SJSA1 (cell line): ENCODE results near the gene ZFYVE28. TPM values are rescaled to one million over a fixed set of nuclear protein-coding genes. Genes with fewer than 3 reads are reported as not detected.

ENCODE experiments used
- DNase-seq, 2 experiments: peaks; one replicate each; pipeline ENCODE4 v3.0.0-alpha.2; 2015 to 2020; ENCODE audit warnings: low spot score in 2 of 2, low read depth in 1 of 2
- H3K27ac ChIP-seq: fragments of 250-450 bp; sonication (Bioruptor Pico); 2 replicates; pipeline ENCODE4 v1.5.1; 2020; ENCODE audit warnings: mild to moderate bottlenecking, moderate library complexity
- H3K27me3 ChIP-seq: fragments of 250-450 bp; sonication (Bioruptor Pico); replicated peaks from 2 replicates; pipeline ENCODE4 v1.5.1; 2020; ENCODE audit warnings: mild to moderate bottlenecking, moderate library complexity
- H3K36me3 ChIP-seq: fragments of 250-450 bp; sonication (Bioruptor Pico); 2 replicates; pipeline ENCODE4 v1.5.1; 2020; ENCODE audit warnings: mild to moderate bottlenecking
- H3K4me1 ChIP-seq: fragments of 250-450 bp; sonication (Bioruptor Pico); replicated peaks from 2 replicates; pipeline ENCODE4 v1.6.1; 2021; ENCODE audit warnings: mild to moderate bottlenecking
- H3K4me3 ChIP-seq: fragments of 250-450 bp; sonication (Bioruptor Pico); 2 replicates; pipeline ENCODE4 v1.5.1; 2020; ENCODE audit warnings: mild to moderate bottlenecking
- H3K9me3 ChIP-seq: fragments of 250-450 bp; sonication (Bioruptor Pico); replicated peaks from 2 replicates; pipeline ENCODE4 v1.5.1; 2020; ENCODE audit warnings: mild to moderate bottlenecking
- total RNA-seq: library from RNA; depleted of rRNA; stranded (reverse); fragments of >200 nt; shearing (Covaris generic); gene quantifications from 2 replicates; pipeline ENCODE4 v1.2.3, GENCODE V29; 2014

ZFYVE28 gene
- total RNA-seq, 1 experiment from 2014 or later, result 0.11 TPM

DNA sequence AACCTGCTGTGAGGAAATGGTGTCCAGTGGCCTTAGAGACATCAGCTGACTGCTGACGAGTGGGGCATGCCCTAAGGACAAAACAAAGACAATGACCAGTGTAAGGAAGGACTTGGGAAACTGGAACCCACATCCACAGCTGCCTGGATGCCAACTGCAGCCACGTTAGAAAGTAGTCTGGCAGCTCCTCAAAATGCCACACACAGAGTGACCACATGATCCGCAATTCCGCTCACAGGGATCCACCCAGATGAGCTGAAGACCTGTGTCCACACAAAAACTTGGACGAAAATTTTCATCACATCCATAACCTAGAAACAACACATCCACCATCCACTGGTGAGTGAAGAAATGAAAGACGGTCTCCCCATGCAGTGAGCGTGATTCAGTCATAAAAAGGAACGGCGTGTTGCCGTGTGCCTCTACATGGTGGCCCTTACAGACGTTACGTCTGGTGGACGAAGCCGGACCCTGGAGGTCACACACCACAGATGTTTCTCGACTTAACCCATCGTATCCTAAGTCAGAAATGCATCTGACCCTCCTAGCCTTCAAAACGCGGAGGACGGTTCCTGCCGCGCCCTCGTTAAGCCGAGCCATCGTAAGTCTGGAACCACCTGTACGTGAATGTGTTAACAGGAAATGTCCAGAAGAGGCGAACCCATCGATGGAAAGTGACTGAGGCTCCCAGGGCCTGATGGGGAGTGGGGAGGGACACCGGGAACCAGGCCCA lies 115.9 kb downstream of the ZFYVE28 start:
- no peaks in the 10 kb centered on the region for H3K4me1 ChIP-seq
- H3K9me3 ChIP-seq, result no peaks in the 10 kb centered on the region
- H3K4me3 ChIP-seq, result no peak overlapping the region
- no peaks in the 10 kb centered on the region for H3K27me3 ChIP-seq
- no peak for DNase-seq
- H3K36me3 ChIP-seq, result no peaks in the 10 kb centered on the region
- no peak overlapping the region for H3K27ac ChIP-seq

DNA sequence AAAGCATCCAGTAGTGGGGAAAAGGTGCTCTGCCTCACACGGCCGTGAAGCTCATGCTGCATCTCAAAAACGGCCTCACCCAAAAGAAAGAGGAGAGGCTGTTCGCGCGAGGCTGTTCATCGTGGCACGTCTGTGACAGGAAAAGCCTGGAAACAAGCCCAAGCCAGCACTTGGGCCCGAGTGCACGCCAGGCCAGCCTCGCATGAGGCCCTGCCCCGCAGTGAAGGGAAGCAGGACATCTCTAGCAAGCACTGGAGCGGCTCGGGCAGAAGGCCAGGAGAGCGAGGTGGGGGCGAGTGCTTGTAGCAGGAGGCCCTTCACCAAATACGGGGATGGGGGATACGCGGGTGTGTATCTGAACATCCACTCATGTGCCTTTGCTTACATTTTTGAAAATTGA lies 116.6 kb downstream of the ZFYVE28 start:
- Histone ChIP-seq H3K27ac (no peak overlapping the region), H3K36me3 (no peaks in the 10 kb centered on the region), H3K27me3 (no peaks in the 10 kb centered on the region), H3K4me3 (no peak overlapping the region), H3K4me1 (no peaks in the 10 kb centered on the region), H3K9me3 (no peaks in the 10 kb centered on the region)
- DNase-seq, result no peak

DNA sequence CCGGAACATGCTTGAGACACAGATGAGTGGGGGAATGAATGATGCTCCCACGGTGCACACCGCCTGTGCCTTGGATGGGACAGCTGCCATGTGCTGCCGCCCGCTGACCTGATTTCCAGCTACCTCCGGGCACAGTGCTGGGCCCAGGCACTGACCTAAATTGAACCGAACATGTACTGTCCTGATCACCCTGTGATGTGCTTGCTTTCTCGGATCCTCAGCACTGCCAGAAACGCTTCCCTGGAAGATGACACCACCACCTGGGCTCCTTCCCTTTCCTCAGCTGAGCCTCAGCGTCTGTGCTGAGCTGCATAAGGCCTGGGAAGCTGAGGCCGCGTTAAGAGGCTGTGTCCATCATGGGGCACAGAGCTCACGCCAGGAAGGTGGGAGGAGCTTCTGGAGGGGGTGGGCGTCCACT lies 117.2 kb downstream of the ZFYVE28 start:
- DNase-seq, result no peak
- no peaks in the 10 kb centered on the region for H3K36me3 ChIP-seq
- no peaks in the 10 kb centered on the region for H3K9me3 ChIP-seq
- no peak overlapping the region for H3K27ac ChIP-seq
- no peak overlapping the region for H3K4me3 ChIP-seq
- H3K4me1 ChIP-seq, result no peaks in the 10 kb centered on the region
- no peaks in the 10 kb centered on the region for H3K27me3 ChIP-seq

DNA sequence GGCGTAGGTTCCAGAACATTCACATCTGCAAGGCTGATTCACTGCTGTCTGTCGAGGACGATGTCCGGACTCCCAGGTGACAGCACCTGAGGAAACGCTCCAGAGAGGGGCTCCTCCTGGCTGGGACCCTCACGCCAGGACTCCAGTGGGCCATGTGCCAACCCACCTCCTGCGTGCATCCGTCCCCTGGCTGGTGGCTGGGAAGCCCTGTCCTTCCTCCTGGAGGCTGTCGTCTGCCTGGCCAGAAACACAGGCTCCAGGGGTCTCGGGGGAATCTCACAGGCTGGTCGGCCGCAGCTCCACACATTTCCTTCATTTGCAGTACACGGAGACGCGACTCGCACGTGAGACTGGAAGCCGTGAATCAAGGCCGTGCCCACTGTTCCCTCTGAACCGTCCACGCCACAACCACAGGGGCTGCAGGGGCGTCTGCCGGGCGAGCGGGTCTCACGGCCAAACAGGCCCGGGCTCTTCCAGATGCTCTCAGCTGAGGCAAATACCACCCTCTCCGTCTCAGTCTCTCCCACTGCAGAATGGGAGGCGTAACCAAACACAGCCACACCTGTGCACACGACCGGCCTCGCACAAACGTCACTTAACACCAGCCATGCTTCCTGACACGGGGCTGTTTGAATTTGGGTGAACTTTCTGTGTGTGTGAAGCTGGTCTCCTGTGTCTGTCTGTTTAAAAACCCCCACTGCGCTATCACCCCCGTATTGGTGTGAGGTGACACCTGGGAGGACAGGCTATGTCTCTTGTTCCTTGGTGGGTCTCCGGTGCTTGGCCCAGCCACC lies 117.8 kb downstream of the ZFYVE28 start:
- Histone ChIP-seq H3K27ac (no peak overlapping the region), H3K4me1 (no peaks in the 10 kb centered on the region), H3K9me3 (no peaks in the 10 kb centered on the region), H3K27me3 (no peaks in the 10 kb centered on the region), H3K4me3 (no peak overlapping the region), H3K36me3 (no peaks in the 10 kb centered on the region)
- no peak for DNase-seq

DNA sequence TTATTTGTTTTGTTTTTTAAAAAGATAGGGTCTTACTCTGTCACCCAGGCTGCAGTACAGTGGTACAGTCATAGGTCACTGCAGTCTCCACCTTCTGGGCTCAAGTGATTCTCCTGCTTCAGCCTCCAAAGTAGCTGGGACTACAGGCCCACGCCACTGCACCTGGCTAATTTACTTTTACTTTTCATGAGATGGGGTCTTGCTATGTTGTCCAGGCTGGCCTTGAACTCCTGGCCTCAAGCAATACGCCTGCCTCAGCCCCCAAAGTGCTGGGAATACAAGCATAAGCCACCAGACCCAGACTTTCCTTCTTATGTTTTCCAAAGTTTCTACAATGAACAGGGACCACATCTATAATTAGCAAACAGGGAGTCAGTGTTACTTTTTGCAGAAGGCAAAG lies 118.7 kb downstream of the ZFYVE28 start:
- no peak for DNase-seq

DNA sequence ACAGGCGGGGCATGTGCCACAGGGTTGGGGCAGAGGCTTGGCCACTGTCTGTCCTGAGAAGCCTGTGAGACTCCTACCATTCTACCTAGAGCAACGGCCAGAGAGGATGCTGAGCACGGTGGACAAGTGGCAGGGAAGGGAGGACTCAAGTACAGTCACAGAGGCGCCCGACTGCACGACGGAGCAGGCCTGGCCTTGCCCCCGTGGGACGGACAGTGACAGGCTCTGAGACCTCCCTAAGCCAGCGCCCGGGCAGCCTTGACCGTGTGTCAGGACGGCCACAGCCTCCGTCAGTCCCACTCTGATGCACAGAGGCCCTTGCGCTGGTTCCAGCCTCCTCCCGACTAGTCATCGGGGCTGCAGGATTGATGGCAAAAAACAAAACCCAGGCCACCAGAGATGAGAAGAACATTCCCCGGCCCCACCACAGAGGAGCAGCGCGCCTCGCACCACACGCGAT lies 119.9 kb downstream of the ZFYVE28 start:
- H3K27me3 ChIP-seq, result no peaks in the 10 kb centered on the region
- H3K36me3 ChIP-seq, result no peaks in the 10 kb centered on the region
- no peak for DNase-seq
- H3K9me3 ChIP-seq, result no peaks in the 10 kb centered on the region
- H3K27ac ChIP-seq, result no peak overlapping the region
- no peak overlapping the region for H3K4me3 ChIP-seq
- no peaks in the 10 kb centered on the region for H3K4me1 ChIP-seq

More for the DNA sequence above, 118.7 kb downstream of the ZFYVE28 start:
- no peaks in the 10 kb centered on the region for H3K27me3 ChIP-seq
- no peaks in the 10 kb centered on the region for H3K9me3 ChIP-seq
- no peaks in the 10 kb centered on the region for H3K4me1 ChIP-seq
- no peak overlapping the region for H3K27ac ChIP-seq
- H3K36me3 ChIP-seq, result no peaks in the 10 kb centered on the region
- H3K4me3 ChIP-seq, result no peak overlapping the region

DNA sequence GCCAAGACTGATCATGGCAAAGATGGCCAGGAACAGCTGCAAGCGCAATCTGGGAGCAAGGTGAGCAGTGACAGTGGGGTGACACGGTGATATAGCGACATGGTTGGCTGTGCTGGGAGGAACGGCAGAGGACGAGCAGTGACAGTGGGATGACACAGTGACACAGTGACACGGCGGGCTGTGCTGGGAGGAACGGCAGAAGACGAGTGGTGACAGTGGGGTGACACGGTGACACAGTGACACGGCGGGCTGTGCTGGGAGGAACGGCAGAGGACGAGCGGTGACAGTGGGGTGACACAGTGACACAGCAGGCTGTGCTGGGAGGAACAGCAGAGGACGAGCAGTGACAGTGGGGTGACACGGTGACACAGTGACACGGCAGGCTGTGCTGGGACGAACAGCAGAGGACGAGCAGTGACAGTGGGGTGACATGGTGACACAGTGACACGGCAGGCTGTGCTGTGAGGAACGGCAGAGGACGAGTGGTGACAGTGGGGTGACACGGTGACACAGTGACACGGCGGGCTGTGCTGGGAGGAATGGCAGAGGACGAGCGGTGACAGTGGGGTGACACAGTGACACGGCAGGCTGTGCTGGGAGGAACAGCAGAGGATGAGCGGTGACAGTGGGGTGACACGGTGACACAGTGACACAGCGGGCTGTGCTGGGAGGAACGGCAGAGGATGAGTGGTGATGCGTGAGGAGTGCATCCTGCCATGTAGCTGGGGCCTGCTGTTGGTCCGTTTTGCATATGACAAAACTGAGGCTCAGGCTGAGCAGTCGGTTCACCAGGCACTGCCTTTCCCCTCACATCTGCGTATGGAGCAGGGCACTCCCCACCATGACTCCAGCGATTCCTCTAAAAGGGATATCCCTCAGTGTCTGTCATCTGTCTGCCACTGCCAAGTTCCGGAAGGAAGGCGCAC lies 120.6 kb downstream of the ZFYVE28 start:
- H3K27me3 ChIP-seq, result no peaks in the 10 kb centered on the region
- no peaks in the 10 kb centered on the region for H3K9me3 ChIP-seq
- H3K27ac ChIP-seq, result no peak overlapping the region
- no peaks in the 10 kb centered on the region for H3K4me1 ChIP-seq
- no peak for DNase-seq
- no peaks in the 10 kb centered on the region for H3K36me3 ChIP-seq
- no peak overlapping the region for H3K4me3 ChIP-seq

DNA sequence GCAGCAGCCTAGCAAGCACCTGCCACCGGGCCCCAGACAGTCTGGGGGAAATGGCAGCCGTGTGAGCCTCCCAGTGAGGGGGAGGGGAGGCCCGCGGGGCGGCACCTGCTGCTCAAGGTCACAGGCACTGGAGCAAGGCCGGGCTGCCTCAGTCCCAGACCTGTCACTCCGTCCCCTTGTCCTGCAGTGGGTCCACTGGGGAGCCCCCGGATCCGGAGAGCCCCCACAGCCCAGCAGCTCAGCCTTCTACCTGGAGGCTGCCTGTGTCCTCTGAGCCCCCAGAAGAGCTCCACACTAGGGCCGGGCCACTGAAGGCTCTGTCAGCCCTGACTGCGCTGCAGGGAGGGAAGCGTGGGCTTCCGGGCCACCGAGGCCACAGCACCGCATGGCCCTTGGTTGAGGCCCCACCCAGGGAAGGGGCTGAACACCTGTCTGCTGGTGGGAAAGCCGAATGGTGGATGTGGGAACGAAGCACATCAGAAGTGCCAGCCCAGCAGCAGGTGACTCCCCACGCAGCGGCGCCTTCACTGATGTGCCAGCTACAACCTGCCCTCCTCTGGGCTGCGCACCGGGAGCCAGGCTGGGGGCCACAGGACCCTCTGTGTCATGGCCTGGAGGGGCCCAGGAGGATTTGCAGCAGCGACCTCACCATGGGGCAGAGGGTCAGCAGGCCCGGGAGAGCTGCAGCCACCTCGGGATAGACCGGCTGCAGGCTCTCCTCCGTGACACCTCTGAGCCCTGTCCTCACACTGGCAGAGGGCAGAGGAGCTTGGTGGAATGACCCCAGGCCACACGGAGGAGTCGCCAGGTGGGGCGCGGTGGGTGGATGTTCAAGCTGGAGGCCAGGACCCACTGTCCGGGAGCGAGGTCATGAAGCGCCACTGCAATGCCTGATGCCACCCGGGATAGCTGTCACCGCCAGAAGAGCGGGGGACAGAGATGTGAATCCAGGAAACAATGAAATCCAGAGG lies 121.5 kb downstream of the ZFYVE28 start:
- no peaks in the 10 kb centered on the region for H3K4me1 ChIP-seq
- DNase-seq, result no peak
- H3K36me3 ChIP-seq, result no peaks in the 10 kb centered on the region
- H3K9me3 ChIP-seq, result no peaks in the 10 kb centered on the region
- H3K4me3 ChIP-seq, result no peak overlapping the region
- no peak overlapping the region for H3K27ac ChIP-seq
- H3K27me3 ChIP-seq, result no peaks in the 10 kb centered on the region

DNA sequence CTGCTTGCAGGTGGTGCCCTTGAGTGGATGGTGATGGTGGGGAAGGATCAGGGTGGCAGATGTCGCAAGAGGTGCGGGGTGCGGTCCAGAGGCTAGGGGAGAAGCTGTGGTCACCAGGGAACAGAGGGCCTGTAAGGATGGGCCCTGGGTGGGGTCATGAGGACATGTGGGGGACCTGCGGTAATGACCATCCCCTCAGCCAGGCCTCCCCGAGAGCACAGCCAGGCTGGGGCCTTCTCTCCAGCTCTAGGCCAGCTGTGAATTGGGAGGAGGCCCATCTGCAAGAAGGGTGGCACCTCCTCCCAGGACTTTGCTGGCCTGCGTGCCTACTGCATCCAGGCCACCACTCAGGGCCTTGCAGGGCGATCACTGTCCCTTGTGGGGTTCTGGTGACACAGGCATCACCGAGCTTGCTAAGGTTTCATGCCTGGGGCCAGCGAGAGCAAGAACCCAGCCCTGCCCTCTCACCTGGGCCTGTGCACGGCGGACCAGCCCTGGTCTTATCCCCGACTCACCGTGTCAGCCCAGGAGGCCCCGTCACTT lies 122.5 kb downstream of the ZFYVE28 start:
- no peak for DNase-seq
- Histone ChIP-seq H3K27ac (no peak overlapping the region), H3K36me3 (no peaks in the 10 kb centered on the region), H3K9me3 (no peaks in the 10 kb centered on the region), H3K4me1 (no peaks in the 10 kb centered on the region), H3K27me3 (no peaks in the 10 kb centered on the region), H3K4me3 (no peak overlapping the region)

DNA sequence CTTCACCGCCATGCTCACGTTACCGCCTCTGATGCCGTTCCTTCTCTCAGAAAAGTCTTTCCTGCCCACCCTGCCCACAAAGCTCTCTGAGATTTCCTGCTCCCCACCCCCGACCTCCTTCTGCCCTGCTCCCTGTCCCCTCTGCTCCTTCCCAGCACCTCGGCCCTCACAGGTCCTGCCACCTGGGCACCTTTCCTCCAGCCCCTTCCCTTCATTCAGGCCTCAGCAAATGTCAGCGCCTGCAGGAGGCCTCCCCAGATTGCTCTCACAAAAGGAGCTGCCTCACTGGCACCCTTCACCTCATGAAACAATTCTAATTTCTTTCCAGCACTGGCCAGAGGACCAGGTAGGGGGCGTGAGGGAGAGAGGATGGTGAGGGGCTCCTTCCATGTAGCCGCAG lies 122.9 kb downstream of the ZFYVE28 start:
- no peak overlapping the region for H3K27ac ChIP-seq
- H3K4me1 ChIP-seq, result no peaks in the 10 kb centered on the region
- H3K4me3 ChIP-seq, result no peak overlapping the region
- H3K9me3 ChIP-seq, result no peaks in the 10 kb centered on the region
- H3K36me3 ChIP-seq, result no peaks in the 10 kb centered on the region
- H3K27me3 ChIP-seq, result no peaks in the 10 kb centered on the region
- no peak for DNase-seq

DNA sequence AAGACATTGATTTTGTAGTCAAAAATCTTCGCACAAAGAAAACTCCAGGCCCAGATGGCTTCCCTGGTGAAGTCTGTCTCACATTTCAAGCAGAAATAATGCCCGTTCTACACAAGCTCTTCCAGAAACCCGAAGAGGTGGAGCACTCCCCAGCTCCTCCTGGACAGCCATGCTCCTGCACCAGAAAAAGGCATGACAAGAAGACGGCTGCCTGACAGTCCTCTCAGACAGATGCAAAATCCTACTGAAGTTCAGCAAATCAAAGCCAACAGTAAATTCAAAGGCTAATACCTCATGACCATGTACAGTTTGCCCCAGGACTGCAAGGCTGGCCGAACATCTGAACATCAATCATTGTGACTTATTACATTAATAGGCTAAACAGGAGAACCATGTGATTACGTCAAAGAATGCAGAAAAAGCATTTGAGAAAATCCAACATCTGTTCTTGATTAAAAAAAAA lies 125.8 kb downstream of the ZFYVE28 start:
- Histone ChIP-seq H3K27ac (no peak overlapping the region), H3K4me3 (no peak overlapping the region), H3K9me3 (no peaks in the 10 kb centered on the region), H3K36me3 (no peaks in the 10 kb centered on the region), H3K4me1 (no peaks in the 10 kb centered on the region), H3K27me3 (no peaks in the 10 kb centered on the region)
- no peak for DNase-seq

DNA sequence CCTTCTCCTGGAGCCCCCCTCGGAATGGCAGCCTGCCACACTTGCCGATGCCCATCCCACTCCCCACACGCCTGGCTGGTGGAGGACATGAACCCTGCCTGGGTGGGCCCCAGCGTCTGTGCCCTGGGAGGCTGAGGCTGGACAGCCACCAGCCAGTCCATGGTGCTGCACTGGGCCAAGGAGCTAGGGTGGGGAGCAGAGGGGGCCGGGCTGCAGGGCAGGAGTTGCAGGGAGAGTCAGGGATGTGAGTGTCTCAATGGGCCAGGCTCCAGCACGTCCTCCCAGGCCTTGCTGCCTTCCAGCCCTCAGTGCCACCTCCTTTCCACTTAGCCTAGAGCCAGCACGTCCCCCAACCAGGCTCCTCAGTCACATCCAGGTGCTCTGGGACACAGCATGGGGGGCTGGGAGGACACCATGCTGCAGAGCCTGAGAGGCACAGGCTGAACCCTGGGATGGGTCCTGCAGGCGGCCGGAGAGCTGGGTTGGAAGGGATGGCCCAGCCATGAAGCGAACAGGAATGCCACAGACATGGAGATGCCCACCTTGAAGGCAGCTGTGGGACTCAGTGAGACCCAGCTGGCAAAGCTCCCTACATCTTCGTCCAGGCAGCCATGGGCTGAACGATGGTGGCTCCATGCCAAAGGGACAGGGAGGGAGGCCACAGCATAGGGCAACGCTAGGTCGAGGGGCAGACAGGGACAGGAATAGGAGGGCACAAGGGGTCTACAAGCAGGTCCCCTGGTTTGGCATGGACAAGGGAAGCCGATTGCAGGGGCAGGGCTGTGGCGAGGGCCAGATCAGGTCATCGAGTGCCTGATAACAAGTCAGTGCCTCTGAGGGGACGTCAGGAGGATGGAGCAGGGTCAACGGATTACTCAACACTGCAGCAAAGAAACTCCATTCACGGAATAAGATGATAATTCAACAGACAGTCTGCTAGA lies 126.5 kb downstream of the ZFYVE28 start:
- DNase-seq, result no peak
- no peaks in the 10 kb centered on the region for H3K9me3 ChIP-seq
- no peaks in the 10 kb centered on the region for H3K27me3 ChIP-seq
- H3K4me1 ChIP-seq, result no peaks in the 10 kb centered on the region
- H3K36me3 ChIP-seq, result no peaks in the 10 kb centered on the region
- no peak overlapping the region for H3K27ac ChIP-seq
- no peak overlapping the region for H3K4me3 ChIP-seq
